Mammary epithelial cell (primary cell): Measurements from ENCODE around the gene IQSEC3.
"Not testable (repeated sequence)": the region's sequence is repeated elsewhere in the genome, so short reads cannot be mapped to it uniquely, and the experiment has no call there.

Experiments used
- CTCF ChIP-seq, 2 donors: IDR thresholded peaks in 1 of 2; conservative IDR thresholded peaks in 1 of 2; 2 replicates each; pipeline ENCODE4 v1.5.1; 2011 to 2012; ENCODE audit warnings: inconsistent platforms in 2 of 2, low read length in 2 of 2, mild to moderate bottlenecking in 2 of 2, control low read depth in 1 of 2, low read depth in 1 of 2; ENCODE audit not compliant: insufficient read depth in 1 of 2; ENCODE audit errors: extremely low read depth in 1 of 2
- EZH2 ChIP-seq: IDR thresholded peaks from 2 replicates; pipeline ENCODE4 v1.6.1; 2012; ENCODE audit warnings: low read length, inconsistent platforms, borderline replicate concordance

GRCh38 chr12:61845-62244, 4.7 kb upstream of the IQSEC3 start:
- TF ChIP-seq CTCF (conservative IDR thresholded peaks at IDR 0.05 in 1 of 2, IDR thresholded peaks at IDR 0.05 in 1 of 2; ENCODE audit: extremely low read depth in 1 of 2, insufficient read depth in 1 of 2, low read depth in 1 of 2, low read length in 2 of 2); EZH2: not testable (repeated sequence)
